ENCODE results near the gene EML6.

- TF ChIP-seq, protein P1, sequence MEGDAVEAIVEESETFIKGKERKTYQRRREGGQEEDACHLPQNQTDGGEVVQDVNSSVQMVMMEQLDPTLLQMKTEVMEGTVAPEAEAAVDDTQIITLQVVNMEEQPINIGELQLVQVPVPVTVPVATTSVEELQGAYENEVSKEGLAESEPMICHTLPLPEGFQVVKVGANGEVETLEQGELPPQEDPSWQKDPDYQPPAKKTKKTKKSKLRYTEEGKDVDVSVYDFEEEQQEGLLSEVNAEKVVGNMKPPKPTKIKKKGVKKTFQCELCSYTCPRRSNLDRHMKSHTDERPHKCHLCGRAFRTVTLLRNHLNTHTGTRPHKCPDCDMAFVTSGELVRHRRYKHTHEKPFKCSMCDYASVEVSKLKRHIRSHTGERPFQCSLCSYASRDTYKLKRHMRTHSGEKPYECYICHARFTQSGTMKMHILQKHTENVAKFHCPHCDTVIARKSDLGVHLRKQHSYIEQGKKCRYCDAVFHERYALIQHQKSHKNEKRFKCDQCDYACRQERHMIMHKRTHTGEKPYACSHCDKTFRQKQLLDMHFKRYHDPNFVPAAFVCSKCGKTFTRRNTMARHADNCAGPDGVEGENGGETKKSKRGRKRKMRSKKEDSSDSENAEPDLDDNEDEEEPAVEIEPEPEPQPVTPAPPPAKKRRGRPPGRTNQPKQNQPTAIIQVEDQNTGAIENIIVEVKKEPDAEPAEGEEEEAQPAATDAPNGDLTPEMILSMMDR (IDR thresholded peaks at IDR 0.05) = no peak
- no peak for TF ChIP-seq EZH2 (IDR thresholded peaks at IDR 0.05)
Measured at GRCh38 chr2:54687595-54688152, 35.8 kb upstream of the EML6 start.
